MG63 (cell line): Measurements from ENCODE around the gene LDLRAP1. TPM values are rescaled to one million over a fixed set of nuclear protein-coding genes. Genes with fewer than 3 reads are reported as not detected.

Source experiments
- DNase-seq: peaks from one replicate; pipeline ENCODE4 v3.0.0-alpha.2; 2020
- H3K27me3 ChIP-seq: fragments of 250-450 bp; sonication (Bioruptor Pico); 2 replicates; pipeline ENCODE4 v1.5.1; 2020; ENCODE audit warnings: mild to moderate bottlenecking, moderate library complexity
- H3K36me3 ChIP-seq: fragments of 250-450 bp; sonication (Bioruptor Pico); 2 replicates; pipeline ENCODE4 v1.5.1; 2020; ENCODE audit warnings: mild to moderate bottlenecking, moderate library complexity
- H3K4me3 ChIP-seq: fragments of 250-450 bp; sonication (Bioruptor Pico); 2 replicates; pipeline ENCODE4 v1.5.1; 2020; ENCODE audit warnings: mild to moderate bottlenecking, moderate library complexity
- H3K9me3 ChIP-seq: fragments of 250-450 bp; sonication (Bioruptor Pico); 2 replicates; pipeline ENCODE4 v1.5.1; 2020; ENCODE audit warnings: mild to moderate bottlenecking, moderate library complexity
- total RNA-seq: library from RNA; depleted of rRNA; stranded (reverse); fragments of >200 nt; shearing (Covaris generic); gene quantifications from 2 replicates; pipeline ENCODE4 v1.2.3, GENCODE V29; 2014; ENCODE audit warnings: low replicate concordance

LDLRAP1 gene
- total RNA-seq, 1 experiment from 2014 or later, result 7.8 TPM

DNA sequence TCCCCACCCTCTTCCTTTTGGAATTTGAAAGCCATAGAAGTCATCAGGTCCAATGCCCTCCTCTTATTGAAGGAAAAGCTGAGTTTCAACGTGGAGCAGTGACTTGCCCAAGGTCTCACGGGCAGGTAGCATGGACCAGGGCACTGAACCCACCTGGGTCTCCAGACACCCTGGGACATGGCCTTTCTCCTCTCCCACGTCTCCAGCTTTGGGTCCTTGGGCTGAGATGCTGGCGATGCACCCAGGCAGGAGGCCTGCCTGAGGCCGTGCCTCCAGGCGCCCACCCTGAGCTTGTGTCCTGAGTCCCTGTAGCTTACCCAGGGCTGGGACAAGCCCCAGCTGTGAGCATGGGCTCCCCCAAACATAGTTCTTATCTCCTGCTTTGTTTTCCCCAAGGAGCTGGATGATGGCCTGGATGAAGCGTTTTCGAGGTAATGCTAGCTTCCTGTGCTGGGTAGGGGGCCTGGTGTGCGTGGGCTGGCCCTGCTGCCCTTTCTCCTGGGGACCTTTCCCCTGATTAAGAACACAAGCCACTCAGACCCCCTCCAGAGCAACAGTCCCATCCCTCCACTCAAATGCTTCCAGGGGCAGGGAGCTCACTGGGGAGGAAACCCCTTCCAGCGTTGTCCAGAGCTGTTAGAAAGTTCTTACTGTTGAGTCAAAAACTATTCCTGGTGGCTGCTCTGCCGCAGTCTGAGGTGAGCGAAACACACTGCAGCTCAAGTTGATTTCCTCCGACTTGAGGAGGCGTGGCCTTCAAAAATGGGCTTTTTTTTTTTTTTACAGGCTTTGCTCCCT is 21.6 kb downstream of the LDLRAP1 start:
- no peak for DNase-seq
- Histone ChIP-seq H3K9me3 (no peaks in the 10 kb centered on the region), H3K4me3 (no peak overlapping the region), H3K27me3 (no peaks in the 10 kb centered on the region), H3K36me3 (no peaks in the 10 kb centered on the region)

DNA sequence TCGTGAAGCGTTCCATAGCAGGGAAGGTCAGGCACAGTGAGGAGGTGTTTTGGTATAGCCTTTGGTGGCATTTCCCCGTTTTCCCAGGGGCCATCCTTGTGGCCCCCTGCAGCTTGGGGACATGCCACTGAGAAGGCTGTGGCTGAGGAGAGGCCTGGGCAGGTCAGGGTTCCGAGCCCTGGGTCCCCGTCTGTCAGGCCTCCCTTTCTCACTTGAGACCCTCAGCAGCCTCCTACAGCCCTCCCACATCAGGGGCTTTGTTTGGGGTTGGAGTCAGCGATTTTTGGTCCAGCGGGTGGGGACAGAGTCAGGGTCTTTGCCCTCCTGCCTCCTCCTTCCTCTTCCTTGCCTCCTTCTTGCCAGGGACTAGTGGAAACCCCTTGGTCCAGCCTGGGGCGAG is 22.2 kb downstream of the LDLRAP1 start:
- no peak for DNase-seq
- Histone ChIP-seq H3K4me3 (no peak overlapping the region), H3K36me3 (no peaks in the 10 kb centered on the region), H3K27me3 (no peaks in the 10 kb centered on the region), H3K9me3 (no peaks in the 10 kb centered on the region)

DNA sequence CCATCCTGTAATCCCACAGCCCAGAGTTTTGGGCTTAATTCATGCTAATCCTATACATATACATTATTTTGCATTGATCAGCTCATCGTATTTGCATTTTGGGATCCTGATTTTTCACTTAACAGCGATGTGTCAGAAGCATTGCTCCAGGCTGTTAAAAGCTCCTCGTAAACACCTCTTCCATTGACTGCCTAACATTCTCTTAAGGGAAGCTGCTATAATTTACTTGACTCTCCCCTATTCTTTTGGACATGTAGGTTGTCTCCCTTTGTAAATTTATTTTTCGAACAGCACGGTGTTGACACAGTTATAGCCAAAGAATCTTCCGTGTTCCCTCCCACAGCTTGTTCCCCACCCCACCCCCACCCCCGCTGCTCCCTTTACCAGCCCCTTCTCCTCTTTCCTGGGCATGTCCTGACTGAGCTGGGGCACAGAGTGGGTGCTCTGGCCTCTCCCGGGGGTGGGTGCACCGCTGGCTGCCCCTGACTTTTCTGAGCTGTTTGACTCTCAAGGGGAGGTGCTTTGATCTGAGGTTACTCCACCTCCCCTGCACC is 22.8 kb downstream of the LDLRAP1 start:
- no peaks in the 10 kb centered on the region for H3K27me3 ChIP-seq
- no peaks in the 10 kb centered on the region for H3K9me3 ChIP-seq
- no peak for DNase-seq
- H3K4me3 ChIP-seq, result no peak overlapping the region
- no peaks in the 10 kb centered on the region for H3K36me3 ChIP-seq

DNA sequence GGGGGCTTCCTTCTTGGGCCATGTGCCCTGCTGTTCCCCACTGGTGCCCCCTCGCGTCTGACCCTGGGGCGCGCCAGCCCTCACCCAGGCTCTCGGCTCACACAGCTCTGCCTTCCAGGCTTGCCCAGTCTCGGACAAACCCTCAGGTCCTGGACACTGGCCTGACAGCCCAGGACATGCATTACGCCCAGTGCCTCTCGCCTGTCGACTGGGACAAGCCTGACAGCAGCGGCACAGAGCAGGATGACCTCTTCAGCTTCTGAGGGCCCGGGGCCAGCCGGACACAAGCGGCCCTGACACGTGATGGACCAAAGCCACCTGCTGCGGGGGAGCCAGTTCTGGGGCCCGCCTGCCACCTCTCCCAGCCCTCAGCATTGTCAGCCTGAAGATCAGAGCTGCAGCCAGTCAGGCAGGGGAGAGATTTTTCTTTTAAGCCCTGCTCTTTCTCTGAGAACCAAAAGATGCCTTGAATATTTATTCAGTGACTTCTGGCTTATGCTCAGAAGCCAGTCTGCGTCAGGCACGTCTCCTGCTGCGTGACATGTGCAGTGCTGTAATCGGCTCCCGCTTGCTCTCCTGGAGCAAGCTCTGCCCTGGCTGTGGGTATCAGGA is 23.4 kb downstream of the LDLRAP1 start:
- H3K9me3 ChIP-seq, result no peaks in the 10 kb centered on the region
- DNase-seq, result no peak
- H3K36me3 ChIP-seq, result no peaks in the 10 kb centered on the region
- no peaks in the 10 kb centered on the region for H3K27me3 ChIP-seq
- H3K4me3 ChIP-seq, result no peak overlapping the region

DNA sequence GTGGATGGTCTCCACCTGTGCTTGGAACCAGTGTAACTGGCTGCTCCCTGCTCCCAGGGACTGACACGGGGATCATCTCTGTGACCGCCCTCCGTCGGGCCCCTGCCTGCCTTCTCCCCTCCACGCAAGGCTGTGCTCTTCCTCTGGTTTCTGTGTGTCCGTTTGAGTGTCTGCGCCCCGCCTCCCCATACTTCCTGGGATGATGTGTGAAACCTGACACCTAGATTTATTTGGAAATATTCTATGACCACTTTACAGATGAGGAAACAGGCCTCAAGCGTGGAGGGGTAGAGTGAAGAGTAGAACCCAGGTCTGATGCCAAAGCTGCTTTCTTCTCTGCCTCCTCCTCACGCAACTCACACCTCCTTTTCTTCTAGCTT is 24.3 kb downstream of the LDLRAP1 start:
- Histone ChIP-seq H3K9me3 (no peaks in the 10 kb centered on the region), H3K36me3 (no peaks in the 10 kb centered on the region), H3K4me3 (no peak overlapping the region), H3K27me3 (no peaks in the 10 kb centered on the region)
- no peak for DNase-seq

DNA sequence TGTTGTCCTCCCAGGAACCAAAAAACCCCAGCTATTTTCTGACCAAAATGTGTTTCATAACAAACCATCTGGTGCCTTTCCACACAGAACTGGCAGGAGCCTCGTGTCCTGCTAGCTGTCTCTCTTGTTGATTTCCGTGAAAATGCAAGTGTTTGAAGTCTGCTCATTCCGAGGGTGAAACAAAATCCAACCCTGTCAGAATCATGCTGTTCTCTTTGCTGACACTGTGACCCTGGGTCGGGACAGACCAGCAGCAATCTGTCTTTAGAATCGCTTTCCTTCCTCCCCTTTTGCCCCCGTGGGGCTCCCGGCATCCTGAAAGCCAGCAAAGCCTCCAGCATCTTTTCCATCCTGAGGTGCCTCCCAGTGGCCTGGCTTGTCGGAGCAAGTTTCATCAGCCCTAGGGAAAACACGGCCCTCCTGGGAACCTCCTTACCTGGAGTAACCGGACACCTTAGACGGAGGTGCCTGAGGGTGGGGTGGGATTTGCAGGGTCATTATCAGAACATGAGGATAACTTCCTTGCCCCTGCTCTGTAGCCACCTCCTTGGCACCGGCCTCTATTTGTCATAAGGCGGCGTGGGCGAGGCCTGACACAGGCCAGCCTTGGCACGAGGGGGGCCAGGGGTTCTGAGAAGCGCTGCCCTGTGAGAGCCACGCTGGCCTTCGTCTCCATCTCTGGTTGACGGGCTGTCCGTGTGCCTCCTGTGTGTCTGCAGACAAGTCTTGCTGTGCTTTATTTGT is 24.9 kb downstream of the LDLRAP1 start:
- no peaks in the 10 kb centered on the region for H3K9me3 ChIP-seq
- no peak overlapping the region for H3K4me3 ChIP-seq
- H3K36me3 ChIP-seq, result no peaks in the 10 kb centered on the region
- no peaks in the 10 kb centered on the region for H3K27me3 ChIP-seq
- peak; percentile 58 for DNase-seq

DNA sequence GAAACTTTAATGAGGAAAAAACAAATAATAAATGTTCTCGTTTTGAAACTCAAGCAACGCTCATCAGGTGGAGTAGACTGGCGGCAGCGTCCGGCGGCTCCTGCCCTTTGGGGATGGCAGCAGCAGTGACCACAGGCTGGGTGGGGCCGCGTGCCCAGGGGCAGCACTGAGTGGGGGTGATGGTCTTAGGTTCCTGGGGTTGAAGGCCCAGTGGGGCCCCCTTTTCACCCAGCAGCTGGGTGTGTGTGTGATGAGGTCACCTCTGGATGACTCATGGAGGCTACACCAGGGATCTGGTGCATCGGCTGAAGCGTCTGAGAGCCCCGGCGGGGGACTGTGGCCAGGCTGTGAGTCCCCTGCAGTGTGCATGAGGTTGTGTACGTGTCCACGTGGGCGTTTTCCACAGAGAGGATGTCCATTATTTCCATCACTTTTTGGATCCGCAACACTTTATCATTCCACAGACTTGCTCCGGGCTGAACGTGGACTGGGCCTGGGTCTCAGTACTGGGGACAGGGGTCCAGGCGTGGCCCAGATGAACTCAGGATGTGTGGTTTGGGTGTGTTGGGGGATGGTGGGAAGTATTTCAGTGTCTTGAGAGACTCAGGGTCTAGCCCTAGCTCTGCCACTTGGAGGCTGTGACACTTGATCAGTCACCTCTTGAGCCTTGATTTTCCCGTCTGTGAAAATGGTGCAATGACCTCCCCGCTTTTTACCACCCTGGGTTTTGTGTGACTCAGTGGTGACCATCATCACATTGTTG is 25.6 kb downstream of the LDLRAP1 start:
- H3K9me3 ChIP-seq, result no peaks in the 10 kb centered on the region
- DNase-seq, result peak; percentile 79
- no peak overlapping the region for H3K4me3 ChIP-seq
- no peaks in the 10 kb centered on the region for H3K36me3 ChIP-seq
- no peaks in the 10 kb centered on the region for H3K27me3 ChIP-seq

DNA sequence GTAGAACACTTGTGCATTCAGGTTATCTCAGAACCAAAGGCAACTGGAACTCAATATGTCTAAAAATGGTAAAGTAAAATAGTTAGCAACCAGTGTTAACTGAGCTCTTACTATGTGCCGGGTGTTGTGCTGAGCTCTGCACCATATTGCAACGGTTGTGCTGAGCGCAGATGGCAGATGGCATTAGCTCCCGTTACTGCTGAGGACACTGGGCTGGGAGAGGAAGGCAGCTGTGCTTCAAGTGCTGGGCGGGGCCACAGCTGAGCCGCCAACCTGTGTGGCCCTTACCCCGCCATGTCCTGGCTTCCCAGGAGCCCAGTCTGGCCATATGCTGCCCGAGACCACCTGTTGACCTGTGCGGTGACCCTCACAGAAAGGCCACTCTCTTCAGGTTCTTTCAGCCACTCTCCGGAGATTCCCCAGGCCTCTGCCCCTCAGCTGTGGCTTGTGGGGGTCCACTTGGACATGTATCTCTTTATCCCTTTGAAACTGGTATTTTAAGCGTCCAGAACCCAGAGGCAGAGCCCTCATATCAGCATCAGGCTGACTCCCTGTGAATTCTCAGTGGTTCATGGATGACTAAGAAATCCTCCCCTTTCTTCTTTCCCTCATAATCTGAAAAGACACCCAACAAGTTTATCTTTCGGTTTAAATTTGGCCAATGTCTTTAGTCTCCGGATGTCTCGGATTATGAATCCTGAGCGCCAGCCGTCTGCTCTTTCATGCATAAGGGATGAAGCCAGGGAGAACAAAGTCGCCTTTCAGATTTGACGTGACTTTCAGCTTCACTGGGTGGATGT is 26.4 kb downstream of the LDLRAP1 start:
- H3K36me3 ChIP-seq, result no peaks in the 10 kb centered on the region
- H3K9me3 ChIP-seq, result no peaks in the 10 kb centered on the region
- no peak overlapping the region for H3K4me3 ChIP-seq
- H3K27me3 ChIP-seq, result no peaks in the 10 kb centered on the region
- no peak for DNase-seq

DNA sequence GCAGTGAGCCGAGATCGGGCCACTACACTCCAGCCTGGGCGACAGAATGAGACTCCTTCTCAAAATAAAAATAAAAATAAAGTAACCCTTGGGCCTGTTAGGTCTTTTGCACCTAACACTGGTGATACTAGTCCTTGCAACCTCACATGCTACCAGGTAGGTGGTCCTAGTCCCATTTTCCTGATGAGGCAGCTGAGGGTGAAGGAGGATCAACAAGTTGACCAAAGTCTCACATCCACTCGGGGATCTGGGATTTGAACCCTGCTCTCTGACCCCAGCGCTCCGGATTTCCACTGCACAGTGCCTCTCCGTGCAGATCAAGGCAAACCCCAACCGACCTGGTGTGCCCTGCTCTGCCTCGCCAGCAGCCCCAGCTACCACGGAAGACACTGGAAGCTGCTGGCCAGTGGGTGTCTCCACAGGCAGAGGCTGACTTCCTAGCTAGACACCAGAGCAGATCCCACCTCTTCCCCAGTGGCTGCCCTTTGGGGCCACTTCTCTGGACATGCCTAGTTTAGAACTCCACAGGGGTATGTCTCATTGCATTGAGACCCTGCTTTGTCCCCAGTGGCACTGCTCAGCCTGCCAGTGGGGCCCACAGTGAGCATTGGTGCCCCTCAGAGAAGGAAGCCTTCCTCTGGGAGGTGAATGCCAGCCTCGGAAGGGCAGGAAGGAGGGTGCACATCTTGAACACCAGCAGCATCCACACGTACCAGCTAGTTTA is 27.6 kb downstream of the LDLRAP1 start:
- Histone ChIP-seq H3K27me3 (no peaks in the 10 kb centered on the region), H3K4me3 (no peak overlapping the region), H3K36me3 (no peaks in the 10 kb centered on the region), H3K9me3 (no peaks in the 10 kb centered on the region)
- DNase-seq, result no peak

DNA sequence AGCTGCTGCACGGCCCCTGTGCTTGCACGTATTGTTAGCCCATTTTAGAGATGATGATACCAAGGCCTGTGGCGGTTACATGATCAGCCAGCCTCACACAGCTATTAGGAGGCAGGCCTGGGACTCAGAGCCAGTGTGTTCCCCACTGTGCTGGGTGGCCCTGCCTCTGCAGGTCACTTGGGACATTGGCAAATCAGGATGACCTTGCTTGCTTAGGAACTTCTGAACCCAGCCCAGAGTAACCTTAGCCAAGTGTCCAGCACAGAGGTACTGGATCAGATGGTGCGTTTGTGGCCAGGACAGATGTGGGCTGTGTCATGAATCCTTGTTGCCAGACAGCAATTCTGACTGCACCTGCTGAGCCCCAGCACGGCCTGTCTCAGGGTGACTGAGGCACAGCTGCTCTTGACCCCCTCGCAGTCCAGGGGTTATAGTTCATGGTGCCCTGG is 28.1 kb downstream of the LDLRAP1 start:
- Histone ChIP-seq H3K4me3 (no peak overlapping the region), H3K36me3 (no peaks in the 10 kb centered on the region), H3K9me3 (no peaks in the 10 kb centered on the region), H3K27me3 (no peaks in the 10 kb centered on the region)
- no peak for DNase-seq

DNA sequence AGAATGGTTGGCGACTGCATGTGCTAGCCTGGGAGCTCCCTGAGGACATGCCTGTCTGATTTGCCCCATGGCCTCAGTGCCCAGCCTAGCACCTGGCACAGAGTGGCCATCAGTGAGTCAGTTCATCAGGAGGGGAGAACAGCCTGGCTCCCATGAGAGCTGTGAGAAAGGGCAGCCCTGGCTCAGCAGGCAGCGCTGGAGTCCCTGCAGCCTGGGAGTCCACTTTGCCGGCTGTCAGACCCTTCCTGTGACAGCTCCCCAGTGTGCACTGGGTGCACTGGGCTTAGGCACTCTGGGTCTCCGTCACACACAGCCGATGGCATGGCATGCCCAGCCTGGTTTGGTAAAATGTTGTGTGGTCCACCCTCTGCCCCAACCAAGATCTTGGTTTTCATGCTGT is 28.7 kb downstream of the LDLRAP1 start:
- H3K9me3 ChIP-seq, result no peaks in the 10 kb centered on the region
- H3K36me3 ChIP-seq, result no peaks in the 10 kb centered on the region
- no peak for DNase-seq
- no peak overlapping the region for H3K4me3 ChIP-seq
- no peaks in the 10 kb centered on the region for H3K27me3 ChIP-seq

DNA sequence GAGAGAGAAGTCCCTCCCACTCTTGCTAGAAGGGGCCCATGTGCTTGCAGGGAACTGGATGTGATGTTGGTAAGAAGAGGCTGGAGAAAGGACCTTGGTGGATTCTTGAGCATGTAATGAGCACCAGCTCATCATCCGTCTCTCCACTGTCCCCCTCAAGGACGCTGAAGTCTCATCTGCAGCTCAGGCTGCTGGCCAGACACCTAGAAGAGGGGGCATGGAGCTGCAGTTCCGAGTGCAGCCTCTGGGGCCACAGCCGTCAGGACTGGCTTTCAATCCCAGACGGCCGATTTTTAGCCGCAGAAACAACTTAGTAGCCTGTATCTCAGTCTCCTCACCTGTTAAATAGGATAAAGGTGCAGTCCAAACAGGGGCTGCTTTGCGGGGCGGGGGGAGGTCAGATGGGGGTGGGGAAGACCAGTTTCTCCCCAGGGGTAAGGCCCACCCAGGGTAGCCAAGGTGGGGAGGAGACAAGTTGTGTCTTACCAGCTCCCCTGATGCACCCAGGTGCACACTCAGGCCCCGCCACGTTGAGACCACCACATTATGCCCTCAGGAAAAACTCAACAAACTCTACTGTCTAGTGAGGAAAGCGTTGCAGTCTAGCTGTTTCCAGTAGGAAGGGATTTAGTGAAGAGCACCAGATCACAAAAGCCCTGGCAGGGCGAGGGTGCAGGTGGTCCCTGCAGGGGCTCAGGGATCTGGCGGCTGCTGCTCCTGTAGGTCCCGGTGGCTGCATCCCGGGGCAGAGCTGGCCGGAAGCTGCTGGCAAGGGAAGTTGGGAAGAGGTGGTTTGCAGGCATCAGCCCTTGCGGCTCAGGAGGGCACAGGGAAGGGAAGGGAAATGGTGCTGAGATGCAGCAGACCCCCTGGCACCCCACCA is 29.5 kb downstream of the LDLRAP1 start:
- H3K4me3 ChIP-seq, result no peak overlapping the region
- no peaks in the 10 kb centered on the region for H3K27me3 ChIP-seq
- H3K36me3 ChIP-seq, result no peaks in the 10 kb centered on the region
- DNase-seq, result peak; percentile 39
- no peaks in the 10 kb centered on the region for H3K9me3 ChIP-seq

DNA sequence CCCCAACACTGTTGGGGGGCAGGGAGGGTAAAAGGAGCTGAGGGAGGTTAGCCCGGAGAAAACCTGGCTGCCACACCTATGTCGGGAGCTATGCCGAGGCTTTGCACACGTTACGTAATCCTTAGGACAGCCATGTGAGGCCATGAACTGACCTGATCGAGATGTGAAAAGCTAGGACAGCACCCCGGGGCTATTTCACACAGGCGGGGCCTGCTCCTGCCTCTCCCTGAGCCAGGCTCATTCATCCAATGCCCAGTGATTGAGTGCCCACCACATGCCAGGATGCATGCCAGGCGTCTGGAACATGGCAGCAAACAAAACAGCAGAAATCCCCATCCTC is 30.2 kb downstream of the LDLRAP1 start:
- no peaks in the 10 kb centered on the region for H3K9me3 ChIP-seq
- no peaks in the 10 kb centered on the region for H3K27me3 ChIP-seq
- H3K4me3 ChIP-seq, result no peak overlapping the region
- no peak for DNase-seq
- no peaks in the 10 kb centered on the region for H3K36me3 ChIP-seq

DNA sequence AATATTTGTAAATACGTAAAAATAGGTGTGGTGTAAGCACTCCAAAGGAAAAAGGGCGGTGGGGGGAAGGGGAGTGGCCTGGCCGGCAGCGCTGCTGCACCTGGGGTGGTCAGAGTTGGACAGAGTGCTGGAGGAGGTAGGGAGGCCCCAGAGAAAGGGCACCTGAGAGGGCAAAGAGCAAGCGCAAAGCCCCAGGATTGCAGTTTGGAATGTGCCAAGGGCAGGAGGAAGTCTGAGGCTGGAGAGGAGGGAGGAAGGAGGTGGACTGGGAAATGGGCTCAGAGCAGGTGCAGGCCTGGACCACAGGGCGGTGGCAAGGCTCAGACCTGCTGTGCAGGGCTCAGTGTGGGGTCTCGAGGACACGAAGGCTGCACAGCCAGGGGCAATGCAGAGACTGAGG is 30.6 kb downstream of the LDLRAP1 start:
- Histone ChIP-seq H3K4me3 (no peak overlapping the region), H3K27me3 (no peaks in the 10 kb centered on the region)
- no peak for DNase-seq

DNA sequence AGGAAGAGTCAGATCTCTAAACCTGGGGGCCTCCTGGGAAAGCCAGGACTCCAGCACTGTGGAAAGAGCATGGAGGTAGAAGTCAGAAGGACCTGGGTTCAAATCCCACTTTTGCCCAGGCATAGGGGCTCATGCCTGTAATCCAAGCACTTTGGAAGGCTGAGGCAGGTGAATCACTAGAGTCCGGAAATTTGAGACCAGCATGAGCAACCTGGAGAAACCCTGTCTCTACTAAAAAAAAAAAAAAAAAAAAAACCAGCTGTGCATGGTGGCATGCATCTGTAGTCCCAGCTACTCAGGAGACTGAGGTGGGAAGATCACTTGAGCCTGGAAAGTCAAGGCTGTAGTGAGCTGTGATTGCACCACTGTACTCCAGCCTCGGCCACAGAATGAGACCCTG is 31.8 kb downstream of the LDLRAP1 start:
- H3K4me3 ChIP-seq, result no peak overlapping the region
- H3K36me3 ChIP-seq, result no peaks in the 10 kb centered on the region
- DNase-seq, result no peak
- no peaks in the 10 kb centered on the region for H3K9me3 ChIP-seq
- no peaks in the 10 kb centered on the region for H3K27me3 ChIP-seq

More for the DNA sequence above, 30.6 kb downstream of the LDLRAP1 start:
- Histone ChIP-seq H3K36me3 (no peaks in the 10 kb centered on the region), H3K9me3 (no peaks in the 10 kb centered on the region)
